ENCODE measurements around the gene INTS7.

DNA sequence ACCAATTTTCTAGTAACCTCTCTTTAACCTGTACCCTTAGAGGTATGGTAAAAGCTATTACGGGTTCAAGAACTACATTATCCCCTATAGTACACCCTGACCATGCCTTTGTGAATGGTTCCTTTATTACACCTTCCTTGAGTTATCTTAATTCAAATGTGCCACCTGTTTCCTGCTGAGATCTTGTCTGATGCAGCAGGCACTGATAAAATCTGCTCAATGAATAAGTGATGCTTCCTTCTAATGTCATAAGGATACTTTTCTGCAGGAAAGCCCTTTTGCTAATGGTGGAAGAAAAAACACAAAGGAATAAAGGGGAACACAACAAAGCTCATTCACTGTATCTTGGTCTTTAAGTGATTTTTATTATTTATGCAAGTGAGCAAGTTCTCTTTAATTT is 25.8 kb downstream of the INTS7 start:
- TF ChIP-seq, protein P1, sequence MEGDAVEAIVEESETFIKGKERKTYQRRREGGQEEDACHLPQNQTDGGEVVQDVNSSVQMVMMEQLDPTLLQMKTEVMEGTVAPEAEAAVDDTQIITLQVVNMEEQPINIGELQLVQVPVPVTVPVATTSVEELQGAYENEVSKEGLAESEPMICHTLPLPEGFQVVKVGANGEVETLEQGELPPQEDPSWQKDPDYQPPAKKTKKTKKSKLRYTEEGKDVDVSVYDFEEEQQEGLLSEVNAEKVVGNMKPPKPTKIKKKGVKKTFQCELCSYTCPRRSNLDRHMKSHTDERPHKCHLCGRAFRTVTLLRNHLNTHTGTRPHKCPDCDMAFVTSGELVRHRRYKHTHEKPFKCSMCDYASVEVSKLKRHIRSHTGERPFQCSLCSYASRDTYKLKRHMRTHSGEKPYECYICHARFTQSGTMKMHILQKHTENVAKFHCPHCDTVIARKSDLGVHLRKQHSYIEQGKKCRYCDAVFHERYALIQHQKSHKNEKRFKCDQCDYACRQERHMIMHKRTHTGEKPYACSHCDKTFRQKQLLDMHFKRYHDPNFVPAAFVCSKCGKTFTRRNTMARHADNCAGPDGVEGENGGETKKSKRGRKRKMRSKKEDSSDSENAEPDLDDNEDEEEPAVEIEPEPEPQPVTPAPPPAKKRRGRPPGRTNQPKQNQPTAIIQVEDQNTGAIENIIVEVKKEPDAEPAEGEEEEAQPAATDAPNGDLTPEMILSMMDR (conservative IDR thresholded peaks at IDR 0.05; ENCODE audit: low read depth, low read length), result no peak
- TF ChIP-seq EZH2 (IDR thresholded peaks at IDR 0.05; ENCODE audit: borderline replicate concordance, low read depth, low read length, poor library complexity, severe bottlenecking), result no peak

Measured in A673 (cell line).